ENCODE measurements around the gene NT5C1B.

The NT5C1B gene

DNA sequence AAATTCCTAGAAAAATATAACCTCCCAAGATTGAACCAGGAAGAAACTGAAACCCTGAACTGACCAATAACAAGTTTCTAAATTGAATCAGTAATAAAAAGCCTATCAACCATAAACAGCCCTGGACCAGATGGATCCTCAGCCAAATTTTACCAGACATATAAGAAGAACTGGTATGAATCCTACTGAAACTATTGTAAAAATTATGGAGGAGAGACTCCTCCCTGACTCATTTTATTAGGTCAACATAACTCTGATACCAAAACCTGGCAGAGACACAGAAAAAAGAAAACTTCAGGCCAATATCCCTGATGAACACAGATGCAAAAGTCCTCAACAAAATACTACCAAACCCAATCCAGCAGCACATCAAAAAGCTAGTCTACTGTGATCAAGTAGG lies 11.3 kb downstream of the NT5C1B start:
- TF ChIP-seq ZFP30 (CRISPR knock-in tag; IDR thresholded peaks at IDR 0.05) (no peak), BACH2 (CRISPR knock-in tag; IDR thresholded peaks at IDR 0.05; ENCODE audit: borderline replicate concordance) (no peak), ZC3H10 (CRISPR knock-in tag; IDR thresholded peaks at IDR 0.05) (no peak), PATZ1 (CRISPR knock-in tag; IDR thresholded peaks at IDR 0.05; ENCODE audit: borderline replicate concordance) (no peak)
- ATAC-seq = no peak

- no peak for ATAC-seq
- TF ChIP-seq ZNF70 (CRISPR knock-in tag; IDR thresholded peaks at IDR 0.05) = no peak
- TF ChIP-seq GLIS3 (CRISPR knock-in tag; IDR thresholded peaks at IDR 0.05) = no peak
- no peak for TF ChIP-seq RARB (CRISPR knock-in tag; IDR thresholded peaks at IDR 0.05)
- TF ChIP-seq ARNTL (CRISPR knock-in tag; IDR thresholded peaks at IDR 0.05; ENCODE audit: borderline replicate concordance, low read depth) = no peak
- TF ChIP-seq PATZ1 (CRISPR knock-in tag; IDR thresholded peaks at IDR 0.05; ENCODE audit: borderline replicate concordance) = no peak
- no peak for TF ChIP-seq SNAI2 (CRISPR knock-in tag; IDR thresholded peaks at IDR 0.05)
- TF ChIP-seq, protein P1, sequence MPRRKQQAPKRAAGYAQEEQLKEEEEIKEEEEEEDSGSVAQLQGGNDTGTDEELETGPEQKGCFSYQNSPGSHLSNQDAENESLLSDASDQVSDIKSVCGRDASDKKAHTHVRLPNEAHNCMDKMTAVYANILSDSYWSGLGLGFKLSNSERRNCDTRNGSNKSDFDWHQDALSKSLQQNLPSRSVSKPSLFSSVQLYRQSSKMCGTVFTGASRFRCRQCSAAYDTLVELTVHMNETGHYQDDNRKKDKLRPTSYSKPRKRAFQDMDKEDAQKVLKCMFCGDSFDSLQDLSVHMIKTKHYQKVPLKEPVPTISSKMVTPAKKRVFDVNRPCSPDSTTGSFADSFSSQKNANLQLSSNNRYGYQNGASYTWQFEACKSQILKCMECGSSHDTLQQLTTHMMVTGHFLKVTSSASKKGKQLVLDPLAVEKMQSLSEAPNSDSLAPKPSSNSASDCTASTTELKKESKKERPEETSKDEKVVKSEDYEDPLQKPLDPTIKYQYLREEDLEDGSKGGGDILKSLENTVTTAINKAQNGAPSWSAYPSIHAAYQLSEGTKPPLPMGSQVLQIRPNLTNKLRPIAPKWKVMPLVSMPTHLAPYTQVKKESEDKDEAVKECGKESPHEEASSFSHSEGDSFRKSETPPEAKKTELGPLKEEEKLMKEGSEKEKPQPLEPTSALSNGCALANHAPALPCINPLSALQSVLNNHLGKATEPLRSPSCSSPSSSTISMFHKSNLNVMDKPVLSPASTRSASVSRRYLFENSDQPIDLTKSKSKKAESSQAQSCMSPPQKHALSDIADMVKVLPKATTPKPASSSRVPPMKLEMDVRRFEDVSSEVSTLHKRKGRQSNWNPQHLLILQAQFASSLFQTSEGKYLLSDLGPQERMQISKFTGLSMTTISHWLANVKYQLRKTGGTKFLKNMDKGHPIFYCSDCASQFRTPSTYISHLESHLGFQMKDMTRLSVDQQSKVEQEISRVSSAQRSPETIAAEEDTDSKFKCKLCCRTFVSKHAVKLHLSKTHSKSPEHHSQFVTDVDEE (CRISPR knock-in tag; IDR thresholded peaks at IDR 0.05) = no peak
- TF ChIP-seq CREB5 (CRISPR knock-in tag; IDR thresholded peaks at IDR 0.05; ENCODE audit: low read depth) = no peak
- TF ChIP-seq ZFP3 (CRISPR knock-in tag; IDR thresholded peaks at IDR 0.05) = no peak
- no peak for TF ChIP-seq ZNF8 (CRISPR knock-in tag; IDR thresholded peaks at IDR 0.05)
- no peak for TF ChIP-seq PPARA (CRISPR knock-in tag; IDR thresholded peaks at IDR 0.05; ENCODE audit: borderline replicate concordance)
- no peak for TF ChIP-seq TCF4 (CRISPR knock-in tag; IDR thresholded peaks at IDR 0.05; ENCODE audit: borderline replicate concordance)
- no peak for TF ChIP-seq CSDC2 (CRISPR knock-in tag; IDR thresholded peaks at IDR 0.05)
These were observed 23.1 kb downstream of the NT5C1B start for GRCh38 chr2:18566145-18566769.

GRCh38 chr2:18560797-18561085 lies 28.6 kb downstream of the NT5C1B start:
- no peak for ATAC-seq
- no peak for TF ChIP-seq BACH2 (CRISPR knock-in tag; IDR thresholded peaks at IDR 0.05; ENCODE audit: borderline replicate concordance)
- no peak for TF ChIP-seq GLIS3 (CRISPR knock-in tag; IDR thresholded peaks at IDR 0.05)

- TF ChIP-seq GLIS3 (CRISPR knock-in tag; IDR thresholded peaks at IDR 0.05) (0 out of 2 replicates have a peak, but pooled peaks have one; percentile 14), ZFP3 (CRISPR knock-in tag; IDR thresholded peaks at IDR 0.05) (0 out of 2 replicates have a peak, but pooled peaks have one; percentile 32), CSDC2 (CRISPR knock-in tag; IDR thresholded peaks at IDR 0.05) (no peak), ESRRG (CRISPR knock-in tag; IDR thresholded peaks at IDR 0.05) (0 out of 2 replicates have a peak, but pooled peaks have one; percentile 71), ISL1 (CRISPR knock-in tag; IDR thresholded peaks at IDR 0.05) (no peak), TCF4 (CRISPR knock-in tag; IDR thresholded peaks at IDR 0.05; ENCODE audit: borderline replicate concordance) (no peak), ARNTL (CRISPR knock-in tag; IDR thresholded peaks at IDR 0.05; ENCODE audit: borderline replicate concordance, low read depth) (no peak), ZNF70 (CRISPR knock-in tag; IDR thresholded peaks at IDR 0.05) (0 out of 2 replicates have a peak, but pooled peaks have one; percentile 15)
- TF ChIP-seq, protein P1 (CRISPR knock-in tag; IDR thresholded peaks at IDR 0.05) = peak; percentile 38; the same call in 1 of the 2 replicates
- ATAC-seq = peak; percentile 97
These were observed 29.2 kb downstream of the NT5C1B start, which contains the start of gene RDH14 for GRCh38 chr2:18560031-18560796. Gene RDH14, minus strand, starts transcription at chr2:18560653. Its CDS starts 81 bp downstream, at chr2:18560572.

Measured in SK-N-SH treated with all-trans-retinoic acid at 6 μM for 48 hours (cell line).